MCF 10A (cell line): ENCODE results near the gene SMAD6. TPM values are rescaled to one million over a fixed set of nuclear protein-coding genes. Genes with fewer than 3 reads are reported as not detected.

Experiments
- BruUV-seq: library from RNA; stranded (reverse); fragments of 400-500 nt; replicated peaks from 2 replicates; lab custom pipeline; 2021; lab: Mats Ljungman, UMichigan
- CTCF ChIA-PET: fragments of 300-600 bp; sonication (Branson Sonifier 250); formaldehyde crosslinking; extraction: SDS; loops from one replicate; lab custom pipeline; 2021; ENCODE audit warnings: antibody characterized with exemption, inconsistent platforms; lab: Yijun Ruan, JAX
- POLR2A ChIA-PET: fragments of 300-600, 350-650 bp; sonication (Branson Sonifier 250); formaldehyde crosslinking; extraction: SDS; loops from one replicate; lab custom pipeline; 2020; ENCODE audit warnings: antibody characterized with exemption, inconsistent platforms; lab: Yijun Ruan, JAX
- DNase-seq: peaks from one replicate; pipeline ENCODE4 v3.0.0-alpha.2; 2018; ENCODE audit not compliant: unreplicated experiment
- H3K27ac Mint-ChIP-seq: one replicate; pipeline ENCODE4 v1.8.0; 2022; ENCODE audit warnings: mild to moderate bottlenecking, low read depth, mixed read lengths; ENCODE audit not compliant: unreplicated experiment
- H3K27me3 Mint-ChIP-seq: one replicate; pipeline ENCODE4 v1.8.0; 2022; ENCODE audit warnings: mixed read lengths; ENCODE audit not compliant: insufficient read depth, unreplicated experiment
- H3K36me3 Mint-ChIP-seq: one replicate; pipeline ENCODE4 v1.8.0; 2022; ENCODE audit warnings: mild to moderate bottlenecking, moderate library complexity, mixed read lengths; ENCODE audit not compliant: insufficient read depth, unreplicated experiment
- H3K4me1 Mint-ChIP-seq: one replicate; pipeline ENCODE4 v1.8.0; 2022; ENCODE audit warnings: mixed read lengths; ENCODE audit not compliant: insufficient read depth, unreplicated experiment
- H3K4me3 Mint-ChIP-seq: one replicate; pipeline ENCODE4 v1.8.0; 2022; ENCODE audit warnings: mild to moderate bottlenecking, moderate library complexity, mixed read lengths; ENCODE audit not compliant: unreplicated experiment
- H3K9me3 Mint-ChIP-seq: one replicate; pipeline ENCODE4 v1.8.0; 2022; ENCODE audit warnings: mixed read lengths; ENCODE audit not compliant: unreplicated experiment
- intact Hi-C: fragments of 100-400 bp; cut with micrococcal nuclease; formaldehyde crosslinking; loops from 2 replicates; pipeline ENCODE4 v1.14.1; 2022
- total RNA-seq: library from RNA; stranded (reverse); gene quantifications from 2 replicates; pipeline ENCODE4 v1.2.3, GENCODE V29; 2022
- TF ChIP-seq, protein P1 (sequence below): fragments of 200-600 bp; IDR thresholded peaks from one replicate; pipeline ENCODE4 v1.8.0; 2022; ENCODE audit warnings: antibody characterized with exemption, mild to moderate bottlenecking; ENCODE audit not compliant: unreplicated experiment

Gene SMAD6
- total RNA-seq, 1 experiment from 2014 or later = not detected

DNA sequence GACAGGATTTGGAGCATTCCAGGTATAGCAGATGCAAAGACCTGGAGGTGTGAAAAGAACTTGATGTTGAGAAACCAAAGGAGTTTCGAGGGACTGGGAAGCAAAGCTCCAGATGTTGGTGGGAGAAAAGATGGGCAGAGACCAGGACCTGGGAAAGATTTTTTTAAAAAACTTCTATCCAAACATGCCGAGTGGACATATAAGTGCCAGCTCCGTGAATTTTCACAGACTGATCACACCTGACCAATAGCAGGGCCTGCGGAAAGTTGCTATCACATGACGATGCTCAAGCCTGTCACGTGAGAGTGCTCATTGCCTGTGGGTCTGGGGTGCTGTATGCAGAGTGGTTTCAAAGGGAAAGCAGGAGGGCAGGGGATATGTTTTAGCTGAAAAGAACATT, 19.9 kb downstream of the SMAD6 start:
- no peak overlapping the region for H3K27ac Mint-ChIP-seq

DNA sequence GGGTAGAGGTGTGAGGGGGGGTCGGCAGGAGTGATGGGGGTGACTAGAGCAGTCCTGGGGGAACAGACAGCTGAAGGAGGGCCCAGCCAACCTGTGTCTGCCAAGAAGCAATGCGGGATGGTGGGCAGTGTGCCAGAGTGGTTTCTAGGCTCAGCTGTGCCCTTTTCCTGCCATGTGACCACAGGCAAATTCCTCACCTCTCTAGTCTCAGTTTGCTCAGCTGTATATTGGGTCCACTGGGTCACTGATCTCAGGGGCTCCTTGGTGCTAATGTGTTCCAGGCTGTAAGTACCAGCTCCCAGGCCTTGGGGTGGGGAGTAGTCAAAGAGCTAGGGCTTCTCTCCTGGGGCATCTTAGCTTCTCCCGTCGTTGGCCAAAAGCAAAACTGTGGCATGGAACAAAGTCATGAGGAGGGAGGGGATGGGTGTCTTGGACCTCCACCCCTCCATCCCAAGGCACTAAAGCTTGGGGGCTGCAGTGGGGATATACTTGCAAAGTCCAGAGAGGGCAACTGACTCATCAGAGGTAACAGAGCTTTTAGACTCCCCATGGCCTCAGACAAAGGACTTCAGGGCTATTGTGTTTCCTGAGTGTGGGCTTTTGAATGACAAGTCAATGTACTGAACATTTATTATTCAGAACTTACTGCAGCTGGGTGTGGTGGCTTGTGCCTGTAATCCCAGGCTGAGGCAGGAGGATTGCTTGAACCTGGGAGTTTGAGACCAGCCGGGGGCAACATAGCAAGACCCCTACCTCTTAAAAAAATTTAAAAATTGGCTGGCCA, 20.9 kb downstream of the SMAD6 start:
- Mint-ChIP-seq H3K27me3 (no peaks in the 10 kb centered on the region), H3K9me3 (no peaks in the 10 kb centered on the region), H3K4me3 (no peak overlapping the region), H3K4me1 (peaks cover 14% of the 10 kb centered on the region), H3K36me3 (no peaks in the 10 kb centered on the region), H3K27ac (no peak overlapping the region)
- DNase-seq = no peak
- CTCF ChIA-PET = interaction anchor here (0.6 kb wide), 1 partner anchor 21 kb away, joined by 3 read pairs; the partner anchor contains the start of gene SMAD6
- no TSS peak for BruUV-seq
- POLR2A ChIA-PET = interaction anchor here (0.8 to 0.9 kb wide), 2 partner anchors 8 to 93 kb away, joined by 3 to 4 read pairs; no protein-coding TSS in a partner anchor
- intact Hi-C loops = no loop called here
- TF ChIP-seq, protein P1, sequence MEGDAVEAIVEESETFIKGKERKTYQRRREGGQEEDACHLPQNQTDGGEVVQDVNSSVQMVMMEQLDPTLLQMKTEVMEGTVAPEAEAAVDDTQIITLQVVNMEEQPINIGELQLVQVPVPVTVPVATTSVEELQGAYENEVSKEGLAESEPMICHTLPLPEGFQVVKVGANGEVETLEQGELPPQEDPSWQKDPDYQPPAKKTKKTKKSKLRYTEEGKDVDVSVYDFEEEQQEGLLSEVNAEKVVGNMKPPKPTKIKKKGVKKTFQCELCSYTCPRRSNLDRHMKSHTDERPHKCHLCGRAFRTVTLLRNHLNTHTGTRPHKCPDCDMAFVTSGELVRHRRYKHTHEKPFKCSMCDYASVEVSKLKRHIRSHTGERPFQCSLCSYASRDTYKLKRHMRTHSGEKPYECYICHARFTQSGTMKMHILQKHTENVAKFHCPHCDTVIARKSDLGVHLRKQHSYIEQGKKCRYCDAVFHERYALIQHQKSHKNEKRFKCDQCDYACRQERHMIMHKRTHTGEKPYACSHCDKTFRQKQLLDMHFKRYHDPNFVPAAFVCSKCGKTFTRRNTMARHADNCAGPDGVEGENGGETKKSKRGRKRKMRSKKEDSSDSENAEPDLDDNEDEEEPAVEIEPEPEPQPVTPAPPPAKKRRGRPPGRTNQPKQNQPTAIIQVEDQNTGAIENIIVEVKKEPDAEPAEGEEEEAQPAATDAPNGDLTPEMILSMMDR = no peak

More for the DNA sequence above, 19.9 kb downstream of the SMAD6 start:
- ChIA-PET POLR2A (interaction anchor here (0.9 kb wide), 1 partner anchor 9 kb away, joined by 3 read pairs; no protein-coding TSS in a partner anchor), CTCF (interaction anchor here (0.6 kb wide), 2 partner anchors 25 to 349 kb away, joined by 3 to 4 read pairs; no protein-coding TSS in a partner anchor)
- TF ChIP-seq, protein P1 = no peak
- H3K36me3 Mint-ChIP-seq = no peaks in the 10 kb centered on the region
- no peak for DNase-seq
- H3K4me3 Mint-ChIP-seq = no peak overlapping the region
- H3K9me3 Mint-ChIP-seq = no peaks in the 10 kb centered on the region
- peaks cover 14% of the 10 kb centered on the region for H3K4me1 Mint-ChIP-seq
- H3K27me3 Mint-ChIP-seq = no peaks in the 10 kb centered on the region
- intact Hi-C loops = no loop called here
- BruUV-seq = no TSS peak

DNA sequence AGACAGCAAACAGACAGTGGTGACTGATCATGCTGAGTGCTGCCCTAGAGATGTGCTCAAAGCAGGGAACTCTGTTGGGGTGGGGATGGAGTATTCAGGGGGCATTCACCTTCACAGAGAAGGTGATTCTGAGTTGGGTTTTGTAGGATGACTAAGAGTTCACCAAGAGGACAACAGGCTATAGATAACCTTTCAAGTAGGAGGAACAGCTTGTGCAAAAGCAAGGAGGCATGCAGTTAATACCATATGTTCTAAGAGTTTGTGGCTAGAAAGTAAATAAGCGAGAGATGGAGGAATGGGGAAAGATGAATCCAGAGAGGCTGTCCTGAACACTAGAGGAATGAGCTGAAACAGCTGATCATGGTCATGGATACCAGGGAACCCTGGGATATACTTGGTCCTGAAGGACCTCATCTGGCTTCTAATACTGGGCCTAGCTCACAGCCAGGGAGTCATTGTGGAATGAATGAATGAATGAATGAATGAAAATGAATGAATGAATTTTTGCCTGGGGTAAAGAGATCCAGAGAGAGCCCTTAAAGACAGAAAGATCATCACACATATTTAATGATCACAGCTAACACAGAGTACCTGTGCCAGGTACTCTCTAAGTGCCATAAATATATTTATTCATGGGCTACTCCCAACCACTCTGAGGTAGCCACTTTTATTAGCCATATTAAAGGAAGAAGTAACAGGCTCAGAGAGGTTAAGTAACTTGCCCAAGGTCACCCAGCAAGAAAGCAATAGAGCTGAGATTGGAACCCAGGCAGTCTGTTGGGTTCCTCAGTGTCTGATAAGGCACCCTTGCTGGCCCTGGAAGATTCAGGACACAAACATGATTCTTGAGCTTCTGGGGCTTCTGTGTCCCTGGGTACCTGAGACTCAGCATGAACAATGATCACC, 22.0 kb downstream of the SMAD6 start:
- intact Hi-C loops = no loop called here
- Mint-ChIP-seq H3K4me3 (no peak overlapping the region), H3K4me1 (peaks cover 14% of the 10 kb centered on the region), H3K27ac (no peak overlapping the region), H3K27me3 (no peaks in the 10 kb centered on the region), H3K36me3 (no peaks in the 10 kb centered on the region), H3K9me3 (no peaks in the 10 kb centered on the region)
- ChIA-PET CTCF (interaction anchor here (0.6 to 1.4 kb wide), 2 partner anchors 22 to 128 kb away, joined by 3 to 5 read pairs; partner anchors contain the start of gene SMAD6), POLR2A (no interaction called here)
- no peak for DNase-seq
- BruUV-seq = no TSS peak
- TF ChIP-seq, protein P1 = no peak
